ENCODE measurements around the gene MANSC1. TPM values are rescaled to one million over a fixed set of nuclear protein-coding genes. Genes with fewer than 3 reads are reported as not detected.

MANSC1 gene
- total RNA-seq, 1 donor from 2014 or later, result 5.6 TPM

DNA sequence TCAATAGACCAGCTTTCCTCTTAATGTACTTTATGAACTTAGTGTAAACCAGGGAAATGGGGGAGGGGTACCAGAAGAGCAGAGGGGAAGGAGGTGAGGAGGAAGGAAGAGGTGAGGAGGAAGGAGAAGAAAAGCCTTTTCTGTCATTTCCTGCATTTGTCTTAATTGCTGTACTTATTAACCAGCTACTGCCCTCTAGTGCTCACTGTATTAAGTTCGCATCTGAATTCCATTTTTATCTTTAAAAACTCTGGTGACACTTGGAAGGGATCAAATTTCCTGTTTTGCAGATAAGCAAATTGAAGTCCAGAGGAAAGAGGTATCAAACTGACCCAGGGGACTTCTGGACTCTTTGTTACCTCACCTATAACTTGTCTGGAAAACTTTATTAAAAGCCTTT is 22.2 kb downstream of the MANSC1 start:
- Mint-ChIP-seq H3K9me3 (no peaks in the 10 kb centered on the region), H3K27ac (ENCODE audit: unreplicated experiment) (no peak overlapping the region), H3K36me3 (ENCODE audit: low read depth) (no peaks in the 10 kb centered on the region), H3K4me1 (peaks cover 13% of the 10 kb centered on the region), H3K27me3 (ENCODE audit: low read depth) (no peaks in the 10 kb centered on the region), H3K4me3 (no peak overlapping the region)
- peak; percentile 21 for DNase-seq (ENCODE audit: low read depth, low spot score)
- TF ChIP-seq CTCF (conservative IDR thresholded peaks at IDR 0.05), result peak; percentile 93

DNA sequence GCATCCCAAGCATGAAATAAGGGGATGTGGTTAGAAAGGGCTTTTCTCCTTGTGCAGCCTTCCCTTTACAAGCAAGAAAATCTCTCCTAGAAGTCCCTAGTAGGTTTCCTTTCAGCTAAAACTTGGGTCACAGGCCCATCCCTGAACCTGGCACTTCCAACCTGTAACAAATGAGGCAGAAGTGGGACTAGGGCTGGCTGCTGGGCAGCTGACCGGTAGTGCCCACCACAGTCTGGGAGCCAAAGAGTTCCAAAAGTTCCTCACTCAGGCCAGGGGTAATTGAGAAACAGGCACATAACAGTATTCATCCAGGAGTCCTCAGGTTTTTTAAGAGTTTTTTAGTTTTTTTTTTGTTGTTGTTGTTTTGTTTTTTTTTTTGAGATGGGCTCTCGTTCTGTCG is 23.8 kb downstream of the MANSC1 start:
- peaks cover 2% of the 10 kb centered on the region for H3K9me3 Mint-ChIP-seq
- TF ChIP-seq CTCF (conservative IDR thresholded peaks at IDR 0.05), result no peak
- DNase-seq (ENCODE audit: low read depth, low spot score), result no peak
- no peak overlapping the region for H3K4me3 Mint-ChIP-seq
- no peaks in the 10 kb centered on the region for H3K36me3 Mint-ChIP-seq (ENCODE audit: low read depth)
- H3K27me3 Mint-ChIP-seq (ENCODE audit: low read depth), result no peaks in the 10 kb centered on the region
- peaks cover 17% of the 10 kb centered on the region for H3K4me1 Mint-ChIP-seq
- H3K27ac Mint-ChIP-seq (ENCODE audit: unreplicated experiment), result no peak overlapping the region

DNA sequence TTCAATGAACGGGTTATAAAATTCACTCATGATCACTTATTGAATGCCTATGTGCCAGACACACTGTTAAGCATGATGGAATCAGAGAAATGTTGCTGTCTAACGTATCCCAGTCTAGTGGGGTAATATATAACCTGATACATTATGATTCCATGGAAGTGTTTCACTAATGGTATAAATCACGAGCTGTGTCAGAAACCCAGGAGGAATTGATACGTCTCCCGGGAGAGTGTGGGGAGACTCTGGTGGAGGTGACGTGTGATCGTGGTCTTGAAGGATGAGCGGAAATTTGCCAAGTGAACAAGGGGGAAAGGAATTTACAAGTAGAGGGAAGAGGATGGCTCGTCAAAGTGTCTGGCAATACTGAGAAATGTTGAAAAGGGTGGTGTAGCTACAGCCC is 26.5 kb downstream of the MANSC1 start:
- TF ChIP-seq CTCF (conservative IDR thresholded peaks at IDR 0.05), result no peak
- Mint-ChIP-seq H3K4me1 (peaks cover 30% of the 10 kb centered on the region), H3K4me3 (no peak overlapping the region), H3K27ac (ENCODE audit: unreplicated experiment) (no peak overlapping the region), H3K27me3 (ENCODE audit: low read depth) (no peaks in the 10 kb centered on the region), H3K36me3 (ENCODE audit: low read depth) (no peaks in the 10 kb centered on the region), H3K9me3 (peaks cover 3% of the 10 kb centered on the region)
- DNase-seq (ENCODE audit: low read depth, low spot score), result no peak

DNA sequence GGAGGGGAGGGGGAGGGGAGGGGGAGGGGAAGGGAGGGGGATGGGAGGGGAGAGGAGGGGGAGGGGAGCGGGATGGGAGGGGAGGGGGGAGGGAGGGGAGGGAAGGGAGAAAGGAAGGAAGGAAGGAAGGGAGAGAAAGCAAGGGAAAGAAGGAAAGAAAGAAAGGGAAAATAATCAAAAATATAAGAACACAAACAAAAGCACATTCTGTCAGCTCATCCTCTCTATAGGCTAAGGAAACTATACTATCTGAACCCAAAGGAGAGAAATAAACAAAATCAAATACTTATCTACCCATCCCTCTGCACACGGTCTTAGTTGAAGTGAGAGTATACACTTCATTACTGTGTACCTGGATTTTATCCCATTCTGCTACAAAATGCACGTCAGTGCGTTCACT is 26.9 kb downstream of the MANSC1 start:
- no peak for DNase-seq (ENCODE audit: low read depth, low spot score)
- no peak for TF ChIP-seq CTCF (conservative IDR thresholded peaks at IDR 0.05)
- no peaks in the 10 kb centered on the region for H3K36me3 Mint-ChIP-seq (ENCODE audit: low read depth)
- no peak overlapping the region for H3K4me3 Mint-ChIP-seq
- peaks cover 30% of the 10 kb centered on the region for H3K4me1 Mint-ChIP-seq
- H3K27me3 Mint-ChIP-seq (ENCODE audit: low read depth), result no peaks in the 10 kb centered on the region
- H3K9me3 Mint-ChIP-seq, result peaks cover 3% of the 10 kb centered on the region
- no peak overlapping the region for H3K27ac Mint-ChIP-seq (ENCODE audit: unreplicated experiment)

- H3K27me3 Mint-ChIP-seq (ENCODE audit: low read depth), result no peaks in the 10 kb centered on the region
- no peak for TF ChIP-seq CTCF (conservative IDR thresholded peaks at IDR 0.05)
- peaks cover 23% of the 10 kb centered on the region for H3K4me1 Mint-ChIP-seq
- peaks cover 3% of the 10 kb centered on the region for H3K9me3 Mint-ChIP-seq
- peak overlapping the region; percentile 10 for H3K27ac Mint-ChIP-seq (ENCODE audit: unreplicated experiment)
- no peaks in the 10 kb centered on the region for H3K36me3 Mint-ChIP-seq (ENCODE audit: low read depth)
- DNase-seq (ENCODE audit: low read depth, low spot score), result no peak
- no peak overlapping the region for H3K4me3 Mint-ChIP-seq
Measured at GRCh38 chr12:12319451-12320183, 30.4 kb downstream of the MANSC1 start.
